Panc1 (cell line): ENCODE results near the gene WDR4. TPM values are rescaled to one million over a fixed set of nuclear protein-coding genes. Genes with fewer than 3 reads are reported as not detected.

Experiments used
- ATAC-seq: fragments of 200-7000 bp; cut with Tn5 transposase; 2 replicates; pipeline ENCODE4 v1.9.1; 2020; ENCODE audit warnings: mild to moderate bottlenecking, moderate library complexity
- BruUV-seq: library from RNA; stranded (reverse); fragments of 400-500 nt; replicated peaks from 2 replicates; lab custom pipeline; 2021; lab: Mats Ljungman, UMichigan
- CTCF ChIA-PET: fragments of 300-600 bp; sonication (Branson Sonifier 250); formaldehyde crosslinking; loops from one replicate; lab custom pipeline; 2022; ENCODE audit warnings: antibody characterized with exemption; lab: Charles Lee
- POLR2A ChIA-PET: fragments of 300-600 bp; sonication (Branson Sonifier 250); formaldehyde crosslinking; loops from one replicate; lab custom pipeline; 2022; ENCODE audit warnings: antibody characterized with exemption; lab: Charles Lee
- DNase-seq: peaks from one replicate; pipeline ENCODE4 v3.0.0-alpha.2; 2010; ENCODE audit warnings: low read depth, low spot score
- H3K27ac ChIP-seq: 2 replicates; pipeline ENCODE4 v1.5.1; 2011; ENCODE audit warnings: mild to moderate bottlenecking, low read length, inconsistent platforms
- H3K27me3 ChIP-seq: fragments of 200-500 bp; sonication (Bioruptor generic); 2 replicates; pipeline ENCODE4 v1.6.0; 2014; ENCODE audit warnings: low read length, inconsistent platforms; ENCODE audit not compliant: control insufficient read depth, insufficient read depth
- H3K36me3 ChIP-seq: fragments of 200-500 bp; sonication (Bioruptor generic); 2 replicates; pipeline ENCODE4 v1.5.1; 2014; ENCODE audit warnings: inconsistent platforms, mild to moderate bottlenecking, low read length, moderate library complexity; ENCODE audit not compliant: control insufficient read depth, insufficient read depth
- H3K4me1 ChIP-seq: 2 replicates; pipeline ENCODE4 v1.5.1; 2011; ENCODE audit warnings: inconsistent platforms, mild to moderate bottlenecking, low read length, moderate library complexity; ENCODE audit not compliant: control insufficient read depth, insufficient read depth
- H3K4me3 ChIP-seq, 2 experiments: 2 replicates each; pipeline ENCODE4 v1.5.1; 2011 to 2012; ENCODE audit warnings: low read depth in 2 of 2, low read length in 2 of 2, mild to moderate bottlenecking in 2 of 2, inconsistent platforms in 1 of 2, moderate library complexity in 1 of 2
- H3K9me3 ChIP-seq: fragments of 200-500 bp; sonication (Bioruptor generic); 2 replicates; pipeline ENCODE4 v1.5.1; 2014; ENCODE audit warnings: low read depth, mild to moderate bottlenecking, inconsistent platforms, low read length, moderate library complexity; ENCODE audit not compliant: control insufficient read depth, insufficient read depth
- CTCF ChIP-seq: fragments of 450-650 bp; IDR thresholded peaks from 2 replicates; pipeline ENCODE4 v1.5.1; 2017; ENCODE audit warnings: mild to moderate bottlenecking
- POLR2AphosphoS5 ChIP-seq: IDR thresholded peaks from 2 replicates; pipeline ENCODE4 v1.6.1; 2012; ENCODE audit warnings: mild to moderate bottlenecking, low read depth, low read length, moderate library complexity
- REST ChIP-seq, 2 experiments: IDR thresholded peaks; 2 replicates each; pipeline ENCODE4 v1.6.1; 2011 to 2012; ENCODE audit warnings: low read depth in 2 of 2, control low read depth in 1 of 2, low read length in 1 of 2, mild to moderate bottlenecking in 1 of 2, moderate library complexity in 1 of 2; ENCODE audit not compliant: insufficient read depth in 1 of 2
- SIN3A ChIP-seq: IDR thresholded peaks from 2 replicates; pipeline ENCODE4 v1.6.1; 2012; ENCODE audit warnings: low read depth, mild to moderate bottlenecking, low read length, moderate library complexity, borderline replicate concordance; ENCODE audit not compliant: insufficient read depth
- TCF7L2 ChIP-seq: IDR thresholded peaks from 2 replicates; pipeline ENCODE4 v1.6.1; 2011; ENCODE audit warnings: mild to moderate bottlenecking, low read depth, low read length, inconsistent platforms
- in situ Hi-C: cut with HindIII; loops from 2 replicates; pipeline ENCODE4 v1.10.0; 2016; ENCODE audit warnings: low sequenced_read_pairs, low pct_unique_long_range_greater_than_20kb
- intact Hi-C: fragments of 100-400 bp; cut with micrococcal nuclease; formaldehyde crosslinking; loops from one replicate; pipeline ENCODE4 v1.10.0; 2022; ENCODE audit not compliant: unreplicated experiment
- total RNA-seq: library from RNA; stranded (reverse); gene quantifications from one replicate; pipeline ENCODE4 v1.2.1, GENCODE V29; 2021; ENCODE audit not compliant: unreplicated experiment

The WDR4 gene
- total RNA-seq, 1 experiment from 2014 or later: 36.7 TPM

GRCh38 chr21:42799516-42799915 is 79.8 kb downstream of the WDR4 start:
- Histone ChIP-seq H3K4me3 (no peak overlapping the region), H3K9me3 (no peaks in the 10 kb centered on the region), H3K36me3 (no peaks in the 10 kb centered on the region), H3K27ac (no peak overlapping the region), H3K27me3 (no peaks in the 10 kb centered on the region), H3K4me1 (no peaks in the 10 kb centered on the region)
- POLR2A ChIA-PET: no interaction called here
- TF ChIP-seq REST (IDR thresholded peaks at IDR 0.05; ENCODE audit: insufficient read depth in 1 of 2, low read depth in 2 of 2, low read length in 1 of 2) (no peak), SIN3A (no peak), POLR2AphosphoS5 (no peak), TCF7L2 (no peak), CTCF (no peak)
- DNase-seq (no peak), ATAC-seq (no peak)
- in situ Hi-C loops: no loop called here
- intact Hi-C loops: no loop called here
- no TSS peak for BruUV-seq
- CTCF ChIA-PET: no interaction called here

Other genes starting within 250 kb of the WDR4 start
- 0.72 TPM for gene PDE9A, start 225.9 kb downstream of the WDR4 start, total RNA-seq
- gene NDUFV3, start 13.8 kb upstream of the WDR4 start, total RNA-seq: 21.1 TPM
- gene ERVH48-1, start 46.1 kb upstream of the WDR4 start, total RNA-seq: 0.05 TPM
- 16.5 TPM for gene PKNOX1, start 95.0 kb upstream of the WDR4 start, total RNA-seq
- 62.5 TPM for gene CBS, start 196.3 kb upstream of the WDR4 start, total RNA-seq
- gene U2AF1, start 228.0 kb upstream of the WDR4 start, total RNA-seq: 22.8 TPM